Body of pancreas (tissue), 4 donors: ENCODE results near the gene WNT10A. TPM values are rescaled to one million over a fixed set of nuclear protein-coding genes. Genes with fewer than 3 reads are reported as not detected.
A peak's percentile ranks its signal among the peaks of the same experiment; 100 is the strongest.

Experiments used
- ATAC-seq: fragments of 150-250 bp; one replicate; pipeline ENCODE4 v1.9.1; 2016
- DNase-seq, 4 donors: peaks; one replicate each; pipeline ENCODE4 v3.0.0-alpha.2; 2019
- H3K27ac ChIP-seq, 4 donors: fragments of 200-600 bp; sonication (generic); 1 replicate in 3 of 4; 2 replicates in 1 of 4; pipeline versions ENCODE4 v1.5.1 to v1.6.1; 2016 to 2019; ENCODE audit warnings: mild to moderate bottlenecking in 1 of 4, mixed read lengths in 1 of 4, moderate library complexity in 1 of 4
- H3K27me3 ChIP-seq, 2 donors: fragments of 200-600 bp; sonication (generic); one replicate each; pipeline ENCODE4 v1.6.0; 2016; ENCODE audit warnings: mild to moderate bottlenecking in 1 of 2
- H3K36me3 ChIP-seq, 2 donors: fragments of 200-600 bp; sonication (generic); replicated peaks in 1 of 2; 2 replicates each; pipeline ENCODE4 v1.5.1; 2016; ENCODE audit warnings: low read depth in 2 of 2; ENCODE audit not compliant: insufficient read depth in 1 of 2
- H3K4me1 ChIP-seq: fragments of 200-600 bp; sonication (generic); one replicate; pipeline ENCODE4 v1.6.0; 2016
- H3K4me3 ChIP-seq, 2 donors: fragments of 200-600 bp; sonication (generic); 1 replicate in 1 of 2; 2 replicates in 1 of 2; pipeline ENCODE4 v1.5.1; 2016 to 2019
- H3K9me3 ChIP-seq, 3 donors: fragments of 200-600 bp; sonication (generic); 1 replicate in 2 of 3; 2 replicates in 1 of 3; pipeline ENCODE4 v1.5.1; 2016
- POLR2A ChIP-seq, 3 donors: fragments of 450-650 bp; IDR thresholded peaks; one replicate each; pipeline ENCODE4 v1.6.1; 2016; ENCODE audit warnings: antibody characterized with exemption in 3 of 3, mild to moderate bottlenecking in 2 of 3
- WGBS, 2 donors: methylation state at CpG; one replicate each; pipeline ENCODE4 v1.1.5; 2017; 5-methylcytosine and 5-hydroxymethylcytosine counted together
- intact Hi-C: fragments of 100-400 bp; cut with DNase I; formaldehyde crosslinking; loops from one replicate; pipeline ENCODE4 v1.15.1; 2023
- total RNA-seq, 2 donors: library from RNA; depleted of rRNA; stranded (reverse); fragments of >200 nt; gene quantifications; one replicate each; pipeline ENCODE4 v1.1.0, GENCODE V29; 2016
- TF ChIP-seq, protein P1 (sequence below), 7 experiments: fragments of 450-650 bp in 4 of 7; fragments of 200-600 bp in 3 of 7; sonication (generic) in 3 of 7; IDR thresholded peaks; one replicate each; pipeline ENCODE4 v1.5.1; 2016 to 2019; ENCODE audit warnings: antibody characterized with exemption in 7 of 7

Gene WNT10A
- total RNA-seq, 2 donors from 2014 or later = 0.52 TPM; not detected in 1

- 3 to 4% methylated on average over 23 to 65 of the region's 86 CpGs for WGBS, 2 donors
- intact Hi-C loops = no loop called here
- no peaks in the 10 kb centered on the region for H3K9me3 ChIP-seq
- TF ChIP-seq POLR2A (IDR thresholded peaks at IDR 0.05) = no peak
- TF ChIP-seq, protein P1, sequence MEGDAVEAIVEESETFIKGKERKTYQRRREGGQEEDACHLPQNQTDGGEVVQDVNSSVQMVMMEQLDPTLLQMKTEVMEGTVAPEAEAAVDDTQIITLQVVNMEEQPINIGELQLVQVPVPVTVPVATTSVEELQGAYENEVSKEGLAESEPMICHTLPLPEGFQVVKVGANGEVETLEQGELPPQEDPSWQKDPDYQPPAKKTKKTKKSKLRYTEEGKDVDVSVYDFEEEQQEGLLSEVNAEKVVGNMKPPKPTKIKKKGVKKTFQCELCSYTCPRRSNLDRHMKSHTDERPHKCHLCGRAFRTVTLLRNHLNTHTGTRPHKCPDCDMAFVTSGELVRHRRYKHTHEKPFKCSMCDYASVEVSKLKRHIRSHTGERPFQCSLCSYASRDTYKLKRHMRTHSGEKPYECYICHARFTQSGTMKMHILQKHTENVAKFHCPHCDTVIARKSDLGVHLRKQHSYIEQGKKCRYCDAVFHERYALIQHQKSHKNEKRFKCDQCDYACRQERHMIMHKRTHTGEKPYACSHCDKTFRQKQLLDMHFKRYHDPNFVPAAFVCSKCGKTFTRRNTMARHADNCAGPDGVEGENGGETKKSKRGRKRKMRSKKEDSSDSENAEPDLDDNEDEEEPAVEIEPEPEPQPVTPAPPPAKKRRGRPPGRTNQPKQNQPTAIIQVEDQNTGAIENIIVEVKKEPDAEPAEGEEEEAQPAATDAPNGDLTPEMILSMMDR (IDR thresholded peaks at IDR 0.05) = no peak
- no peak for ATAC-seq
- peaks cover 0 to 46% of the 10 kb centered on the region in 2 donors for H3K27me3 ChIP-seq
- H3K27ac ChIP-seq = no peak overlapping the region
- peaks cover 21% of the 10 kb centered on the region for H3K4me1 ChIP-seq
- H3K36me3 ChIP-seq = no peaks in the 10 kb centered on the region
- H3K4me3 ChIP-seq = no peak overlapping the region
- DNase-seq = peak in 1 of 4 donors; percentile 29
Observed at GRCh38 chr2:218873359-218874194, 7.1 kb upstream of the WNT10A start.

GRCh38 chr2:218875692-218876246 is 4.9 kb upstream of the WNT10A start:
- no peak for TF ChIP-seq POLR2A (IDR thresholded peaks at IDR 0.05)
- TF ChIP-seq, protein P1 (IDR thresholded peaks at IDR 0.05) = no peak
- no peak overlapping the region for H3K27ac ChIP-seq
- no peak overlapping the region for H3K4me3 ChIP-seq
- intact Hi-C loops = no loop called here
- WGBS, 2 donors = 9 to 26% methylated on average over 2 of the region's 2 CpGs
- H3K27me3 ChIP-seq = peaks cover 0 to 59% of the 10 kb centered on the region in 2 donors
- ATAC-seq = no peak
- no peaks in the 10 kb centered on the region for H3K9me3 ChIP-seq
- no peak for DNase-seq
- no peaks in the 10 kb centered on the region for H3K36me3 ChIP-seq
- H3K4me1 ChIP-seq = peaks cover 34% of the 10 kb centered on the region

- DNase-seq = peak; percentile 57 to 77 (median 76)
- intact Hi-C loops = no loop called here
- TF ChIP-seq, protein P1 (IDR thresholded peaks at IDR 0.05) = peak; percentile 75 to 91 (median 90)
- no peak for TF ChIP-seq POLR2A (IDR thresholded peaks at IDR 0.05)
- WGBS, 2 donors = 0 to 6% methylated on average over 2 to 3 of the region's 3 CpGs
- H3K36me3 ChIP-seq = no peaks in the 10 kb centered on the region
- no peak overlapping the region for H3K27ac ChIP-seq
- peaks cover 0 to 53% of the 10 kb centered on the region in 2 donors for H3K27me3 ChIP-seq
- peaks cover 27% of the 10 kb centered on the region for H3K4me1 ChIP-seq
- no peaks in the 10 kb centered on the region for H3K9me3 ChIP-seq
- no peak overlapping the region for H3K4me3 ChIP-seq
- ATAC-seq = peak; percentile 49
Observed at GRCh38 chr2:218876562-218877219, 4.0 kb upstream of the WNT10A start.

DNA sequence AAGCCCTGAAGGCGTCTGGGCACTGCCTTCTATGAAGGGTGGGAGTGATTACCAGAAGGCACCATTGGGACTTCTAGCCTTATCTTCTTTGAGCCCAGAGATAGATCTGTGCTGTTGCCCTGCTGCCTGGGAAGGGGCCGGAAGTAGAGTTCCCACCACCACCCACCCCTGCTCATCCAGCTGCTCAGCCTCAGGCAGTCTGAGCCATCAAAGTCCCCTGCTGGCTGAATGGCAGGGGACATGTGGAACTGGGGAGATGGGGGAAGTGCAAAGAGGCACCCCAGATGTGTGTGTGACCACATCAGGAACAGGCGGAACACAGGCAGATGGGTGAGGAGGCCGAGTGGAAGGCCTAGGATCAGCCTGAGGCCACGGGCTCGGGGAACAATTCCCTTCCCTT is 3.3 kb upstream of the WNT10A start:
- DNase-seq (no peak), ATAC-seq (no peak)
- H3K4me3 ChIP-seq = no peak overlapping the region
- H3K27ac ChIP-seq = no peak overlapping the region
- no peaks in the 10 kb centered on the region for H3K36me3 ChIP-seq
- H3K27me3 ChIP-seq = peaks cover 0 to 47% of the 10 kb centered on the region in 2 donors
- WGBS, 2 donors = 63 to 70% methylated on average over 1 to 6 of the region's 6 CpGs
- intact Hi-C loops = no loop called here
- TF ChIP-seq, protein P1 (IDR thresholded peaks at IDR 0.05) = no peak
- no peak for TF ChIP-seq POLR2A (IDR thresholded peaks at IDR 0.05)
- peaks cover 25% of the 10 kb centered on the region for H3K4me1 ChIP-seq
- no peaks in the 10 kb centered on the region for H3K9me3 ChIP-seq
